Measurements from ENCODE around the gene UBN1. TPM values are rescaled to one million over a fixed set of nuclear protein-coding genes. Genes with fewer than 3 reads are reported as not detected.

Gene UBN1
- total RNA-seq, 1 donor from 2014 or later, result 42.1 TPM

- intact Hi-C loops (cut with DNase I), result no loop called here
- ATAC-seq (ENCODE audit: poor library complexity) (no peak), DNase-seq (no peak)
These were observed 27.4 kb downstream of the UBN1 start for GRCh38 chr16:4874666-4875065.

GRCh38 chr16:4876646-4877379, 29.5 kb downstream of the UBN1 start:
- DNase-seq (no peak), ATAC-seq (ENCODE audit: poor library complexity) (no peak)
- intact Hi-C loops (cut with DNase I), result no loop called here

GRCh38 chr16:4877380-4877685, 30.1 kb downstream of the UBN1 start:
- ATAC-seq (ENCODE audit: poor library complexity) (no peak), DNase-seq (no peak)
- intact Hi-C loops (cut with DNase I), result no loop called here

- no peak for ATAC-seq (ENCODE audit: poor library complexity)
- intact Hi-C loops (cut with DNase I), result no loop called here
These were observed 31.8 kb downstream of the UBN1 start for GRCh38 chr16:4879049-4879448.

GRCh38 chr16:4880006-4880580, 32.8 kb downstream of the UBN1 start:
- ATAC-seq (ENCODE audit: poor library complexity) (no peak), DNase-seq (no peak)
- intact Hi-C loops (cut with DNase I), result no loop called here

More at GRCh38 chr16:4879049-4879448, 31.8 kb downstream of the UBN1 start:
- no peak for DNase-seq

GRCh38 chr16:4882000-4882632, 34.8 kb downstream of the UBN1 start:
- intact Hi-C loops (cut with DNase I), result no loop called here
- DNase-seq (no peak), ATAC-seq (ENCODE audit: poor library complexity) (no peak)

GRCh38 chr16:4882633-4883285, 35.5 kb downstream of the UBN1 start:
- intact Hi-C loops (cut with DNase I), result no loop called here
- ATAC-seq (ENCODE audit: poor library complexity) (peak; percentile 58), DNase-seq (no peak)

GRCh38 chr16:4883501-4883900, 36.2 kb downstream of the UBN1 start:
- intact Hi-C loops (cut with DNase I), result no loop called here
- ATAC-seq (ENCODE audit: poor library complexity) (no peak), DNase-seq (no peak)

- ATAC-seq (ENCODE audit: poor library complexity), result no peak
- no peak for DNase-seq
- intact Hi-C loops (cut with DNase I), result no loop called here
These were observed 36.9 kb downstream of the UBN1 start for GRCh38 chr16:4884209-4884608.

GRCh38 chr16:4884972-4885874, 37.9 kb downstream of the UBN1 start:
- intact Hi-C loops (cut with DNase I), result no loop called here
- DNase-seq (no peak), ATAC-seq (ENCODE audit: poor library complexity) (no peak)

GRCh38 chr16:4886151-4886550, 38.9 kb downstream of the UBN1 start:
- no peak for DNase-seq
- no peak for ATAC-seq (ENCODE audit: poor library complexity)
- intact Hi-C loops (cut with DNase I), result no loop called here

- no peak for ATAC-seq (ENCODE audit: poor library complexity)
- no peak for DNase-seq
These were observed 41.3 kb downstream of the UBN1 start for GRCh38 chr16:4888428-4889135.

GRCh38 chr16:4890026-4890425, 42.7 kb downstream of the UBN1 start:
- intact Hi-C loops (cut with DNase I), result no loop called here
- DNase-seq, result no peak
- ATAC-seq (ENCODE audit: poor library complexity), result no peak

More at GRCh38 chr16:4888428-4889135, 41.3 kb downstream of the UBN1 start:
- intact Hi-C loops (cut with DNase I), result no loop called here

GRCh38 chr16:4890686-4891085, 43.4 kb downstream of the UBN1 start:
- ATAC-seq (ENCODE audit: poor library complexity) (no peak), DNase-seq (no peak)
- intact Hi-C loops (cut with DNase I), result no loop called here

GRCh38 chr16:4891097-4891885, 44.0 kb downstream of the UBN1 start:
- ATAC-seq (ENCODE audit: poor library complexity), result no peak
- no peak for DNase-seq
- intact Hi-C loops (cut with DNase I), result no loop called here

GRCh38 chr16:4891886-4892216, 44.6 kb downstream of the UBN1 start:
- intact Hi-C loops (cut with DNase I), result no loop called here
- no peak for ATAC-seq (ENCODE audit: poor library complexity)
- no peak for DNase-seq

- peak; percentile 70 for ATAC-seq (ENCODE audit: poor library complexity)
These were observed 45.3 kb downstream of the UBN1 start for GRCh38 chr16:4892361-4893102.

More at GRCh38 chr16:4892361-4893102, 45.3 kb downstream of the UBN1 start:
- DNase-seq, result peak; percentile 67
- intact Hi-C loops (cut with DNase I), result no loop called here
